SK-N-SH (cell line): ENCODE data around the gene LRRC32. TPM values are rescaled to one million over a fixed set of nuclear protein-coding genes. Genes with fewer than 3 reads are reported as not detected.

ENCODE experiments used
- CTCF ChIA-PET: fragments of 300-600, 350-600 bp; formaldehyde crosslinking; extraction: SDS; loops from one replicate; lab custom pipeline; 2021; lab: Yijun Ruan, JAX
- POLR2A ChIA-PET: fragments of 350-600 bp; sonication (Branson Sonifier 250); formaldehyde crosslinking; extraction: SDS; loops from one replicate; lab custom pipeline; 2020; ENCODE audit warnings: antibody characterized with exemption, inconsistent platforms; lab: Yijun Ruan, JAX
- DNase-seq: peaks from one replicate; pipeline ENCODE4 v3.0.0; 2012
- H2AFZ ChIP-seq: fragments of 200-600 bp; sonication (generic); 2 replicates; pipeline ENCODE4 v1.8.1; 2016; ENCODE audit warnings: antibody characterized with exemption, mild to moderate bottlenecking, low read depth
- H3F3A ChIP-seq: fragments of 200-600 bp; sonication (generic); replicated peaks from 2 replicates; pipeline ENCODE3; 2016; ENCODE audit warnings: antibody characterized with exemption, mild to moderate bottlenecking; ENCODE audit not compliant: insufficient read depth
- H3K27ac ChIP-seq, 2 experiments: fragments of 200-500 bp in 1 of 2; fragments of 200-600 bp in 1 of 2; sonication (Bioruptor generic) in 1 of 2; sonication (generic), shearing (Covaris generic) in 1 of 2; 2 replicates each; pipeline versions ENCODE4 v1.5.1 to v1.6.1; 2014 to 2016; ENCODE audit warnings: low read depth in 2 of 2, inconsistent platforms in 1 of 2, low read length in 1 of 2, mild to moderate bottlenecking in 1 of 2, mixed read lengths in 1 of 2
- H3K27me3 ChIP-seq: fragments of 200-600 bp; sonication (generic), shearing (Covaris generic); 2 replicates; pipeline ENCODE4 v1.6.1; 2016; ENCODE audit warnings: mixed run types; ENCODE audit not compliant: insufficient read depth
- H3K36me3 ChIP-seq, 2 experiments: fragments of 200-500 bp in 1 of 2; fragments of 200-600 bp in 1 of 2; sonication (Bioruptor generic) in 1 of 2; sonication (generic) in 1 of 2; replicated peaks in 1 of 2; 2 replicates each; pipeline versions ENCODE3 to v1.5.1; 2014 to 2016; ENCODE audit warnings: low read length in 1 of 2, mild to moderate bottlenecking in 1 of 2; ENCODE audit not compliant: insufficient read depth in 2 of 2, control insufficient read depth in 1 of 2
- H3K4me1 ChIP-seq, 2 experiments: fragments of 200-500 bp in 1 of 2; fragments of 200-600 bp in 1 of 2; sonication (Bioruptor generic) in 1 of 2; sonication (generic), shearing (Covaris generic) in 1 of 2; 2 replicates each; pipeline versions ENCODE4 v1.5.1 to v1.6.1; 2014 to 2016; ENCODE audit warnings: low read depth in 1 of 2, low read length in 1 of 2, mixed run types in 1 of 2; ENCODE audit not compliant: insufficient read depth in 2 of 2, control insufficient read depth in 1 of 2
- H3K4me2 ChIP-seq: fragments of 200-600 bp; sonication (generic), shearing (Covaris generic); 2 replicates; pipeline ENCODE4 v1.6.1; 2017; ENCODE audit warnings: mixed run types
- H3K4me3 ChIP-seq, 2 experiments: fragments of 200-500 bp in 1 of 2; fragments of 200-600 bp in 1 of 2; sonication (Bioruptor generic) in 1 of 2; sonication (generic), shearing (Covaris generic) in 1 of 2; 2 replicates each; pipeline versions ENCODE4 v1.5.1 to v1.8.1; 2014 to 2016; ENCODE audit warnings: low read depth in 2 of 2, inconsistent platforms in 1 of 2, low read length in 1 of 2, mild to moderate bottlenecking in 1 of 2, mixed read lengths in 1 of 2, moderate library complexity in 1 of 2
- H3K79me2 ChIP-seq: fragments of 200-600 bp; sonication (generic); 2 replicates; pipeline ENCODE4 v1.8.1; 2017; ENCODE audit warnings: mild to moderate bottlenecking; ENCODE audit not compliant: insufficient read depth
- H3K9ac ChIP-seq: fragments of 200-600 bp; sonication (generic); 2 replicates; pipeline ENCODE4 v1.6.1; 2017; ENCODE audit warnings: mixed run types
- H3K9me2 ChIP-seq: fragments of 200-600 bp; sonication (generic); 2 replicates; pipeline ENCODE4 v1.6.1; 2017; ENCODE audit warnings: mixed run types
- H3K9me3 ChIP-seq: fragments of 200-600 bp; sonication (generic); 2 replicates; pipeline ENCODE4 v1.6.1; 2017; ENCODE audit warnings: mixed run types, mild to moderate bottlenecking, moderate library complexity
- H4K20me1 ChIP-seq: fragments of 200-600 bp; sonication (generic); 2 replicates; pipeline ENCODE4 v1.6.1; 2017; ENCODE audit warnings: mild to moderate bottlenecking, mixed run types; ENCODE audit not compliant: insufficient read depth
- CHD2 ChIP-seq: fragments of 150-350 bp; IDR thresholded peaks from 2 replicates; pipeline ENCODE4 v1.6.1; 2018; ENCODE audit warnings: low read length; ENCODE audit not compliant: partially characterized antibody
- ELF1 ChIP-seq: IDR thresholded peaks from 2 replicates; pipeline ENCODE4 v1.4.0; 2012
- FOXJ3 ChIP-seq: sonication (generic); formaldehyde crosslinking; IDR thresholded peaks from 2 replicates; pipeline ENCODE4 v1.5.1; 2020; ENCODE audit warnings: mild to moderate bottlenecking, missing genetic modification reagents
- GABPA ChIP-seq: IDR thresholded peaks from 2 replicates; pipeline ENCODE4 v1.4.0; 2012; ENCODE audit warnings: low read depth, mild to moderate bottlenecking
- GATA2 ChIP-seq: sonication (generic); formaldehyde crosslinking; IDR thresholded peaks from 2 replicates; pipeline ENCODE4 v1.5.0; 2020; ENCODE audit warnings: mild to moderate bottlenecking, missing genetic modification reagents
- JUND ChIP-seq: IDR thresholded peaks from 2 replicates; pipeline ENCODE4 v1.4.0; 2012
- MXI1 ChIP-seq: IDR thresholded peaks from 2 replicates; pipeline ENCODE4 v1.6.1; 2012; ENCODE audit warnings: mild to moderate bottlenecking, low read depth, low read length, improper control_type of control experiment
- NRF1 ChIP-seq: IDR thresholded peaks from 2 replicates; pipeline ENCODE4 v1.6.1; 2012; ENCODE audit warnings: low read depth, mild to moderate bottlenecking, low read length
- REST ChIP-seq: IDR thresholded peaks from 2 replicates; pipeline ENCODE4 v1.6.1; 2012; ENCODE audit warnings: mild to moderate bottlenecking, low read depth, low read length, moderate library complexity
- RFX5 ChIP-seq: IDR thresholded peaks from 2 replicates; pipeline ENCODE4 v1.6.1; 2012; ENCODE audit warnings: mild to moderate bottlenecking, improper control_type of control experiment, low read length
- RXRA ChIP-seq: IDR thresholded peaks from 2 replicates; pipeline ENCODE4 v1.4.0; 2012; ENCODE audit warnings: low read depth, mild to moderate bottlenecking, borderline replicate concordance
- USF2 ChIP-seq: fragments of 150-350 bp; IDR thresholded peaks from 2 replicates; pipeline ENCODE4 v1.6.1; 2017; ENCODE audit warnings: antibody characterized with exemption, low read length, low read depth, borderline replicate concordance
- WGBS: methylation state at CpG from one replicate; pipeline ENCODE4 v1.1.6; 2017; ENCODE audit warnings: low lambda C conversion rate; 5-methylcytosine and 5-hydroxymethylcytosine counted together
- polyA plus RNA-seq, 3 experiments: library from polyadenylated mRNA; depleted of rRNA; stranded (reverse); fragments of >200 nt; gene quantifications; 2 replicates each; pipeline ENCODE4 v1.2.3, GENCODE V29; 2012
- TF ChIP-seq, protein P1 (sequence below): IDR thresholded peaks from 2 replicates; pipeline ENCODE4; 2012
- TF ChIP-seq, protein P2 (sequence below): IDR thresholded peaks from 2 replicates; pipeline ENCODE4 v1.4.0; 2012; ENCODE audit warnings: low read depth

Gene LRRC32
- polyA plus RNA-seq, 1 of the 3 experiments (the other 2 are of a cell fraction), result 0.43 TPM

DNA sequence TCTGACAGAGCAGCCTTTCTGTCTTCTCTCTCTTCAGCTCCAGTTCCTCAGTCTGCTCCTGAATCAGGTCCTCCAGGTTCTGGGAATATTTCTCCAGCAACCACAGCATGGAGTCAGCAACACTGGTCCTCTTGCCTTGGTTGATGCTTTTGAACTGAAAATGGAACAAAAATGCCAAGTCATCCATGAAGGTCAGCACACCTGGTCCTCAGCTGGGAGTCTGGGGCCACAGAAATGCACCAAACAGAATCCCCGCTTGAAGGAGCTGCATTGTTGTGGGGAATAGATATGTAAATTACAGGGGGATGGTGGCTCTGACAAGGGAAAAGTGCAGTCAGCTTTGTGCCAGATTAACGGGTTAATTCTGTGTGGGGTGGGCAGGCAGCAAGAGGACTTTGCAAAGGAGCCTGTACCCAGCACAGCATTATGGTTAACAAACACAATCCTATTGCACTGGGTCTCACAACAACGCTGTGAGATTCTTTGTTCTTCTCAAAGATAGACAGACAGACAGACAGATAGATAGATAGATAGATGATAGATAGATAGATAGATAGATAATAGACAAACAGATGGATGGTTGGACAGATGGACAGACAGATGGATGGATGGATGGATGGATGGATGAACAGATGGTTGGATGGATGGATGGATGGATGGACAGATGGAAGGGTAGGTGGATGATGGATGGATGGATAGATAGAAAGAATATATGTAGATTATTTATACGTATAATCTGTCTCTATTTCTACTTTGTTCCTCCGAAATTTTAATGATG is 33.8 kb upstream of the LRRC32 start (continued):
- TF ChIP-seq REST, result no peak

- Histone ChIP-seq H2AFZ (no peak overlapping the region), H3K4me2 (no peak overlapping the region), H3K27ac (no peak overlapping the region), H3K9me3 (no peaks in the 10 kb centered on the region), H3K4me1 (peaks cover 10 to 17% of the 10 kb centered on the region in 2 experiments; a peak in 3 of 4 replicates), H3K9ac (no peak overlapping the region), H3F3A (peaks cover 11% of the 10 kb centered on the region), H3K36me3 (no peaks in the 10 kb centered on the region), H3K27me3 (no peaks in the 10 kb centered on the region), H4K20me1 (no peaks in the 10 kb centered on the region), H3K79me2 (no peaks in the 10 kb centered on the region), H3K9me2 (no peaks in the 10 kb centered on the region), H3K4me3 (no peak overlapping the region)
- POLR2A ChIA-PET, result no interaction called here
- 71% methylated on average over 1 of the region's 1 CpG for WGBS
- CTCF ChIA-PET, result interaction anchor here (1.1 to 4.0 kb wide), 4 partner anchors 12 to 218 kb away, joined by 3 to 25 read pairs (median 5); no protein-coding TSS in a partner anchor
- no peak for DNase-seq
- TF ChIP-seq RXRA (no peak), ELF1 (no peak), FOXJ3 (CRISPR knock-in tag) (no peak), GATA2 (CRISPR knock-in tag) (no peak), USF2 (no peak), JUND (no peak), MXI1 (no peak), CHD2 (no peak), REST (no peak), GABPA (no peak), NRF1 (no peak), RFX5 (no peak)
- TF ChIP-seq, protein P1, sequence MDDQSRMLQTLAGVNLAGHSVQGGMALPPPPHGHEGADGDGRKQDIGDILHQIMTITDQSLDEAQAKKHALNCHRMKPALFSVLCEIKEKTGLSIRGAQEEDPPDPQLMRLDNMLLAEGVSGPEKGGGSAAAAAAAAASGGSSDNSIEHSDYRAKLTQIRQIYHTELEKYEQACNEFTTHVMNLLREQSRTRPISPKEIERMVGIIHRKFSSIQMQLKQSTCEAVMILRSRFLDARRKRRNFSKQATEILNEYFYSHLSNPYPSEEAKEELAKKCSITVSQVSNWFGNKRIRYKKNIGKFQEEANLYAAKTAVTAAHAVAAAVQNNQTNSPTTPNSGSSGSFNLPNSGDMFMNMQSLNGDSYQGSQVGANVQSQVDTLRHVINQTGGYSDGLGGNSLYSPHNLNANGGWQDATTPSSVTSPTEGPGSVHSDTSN, result no peak
- TF ChIP-seq, protein P2, sequence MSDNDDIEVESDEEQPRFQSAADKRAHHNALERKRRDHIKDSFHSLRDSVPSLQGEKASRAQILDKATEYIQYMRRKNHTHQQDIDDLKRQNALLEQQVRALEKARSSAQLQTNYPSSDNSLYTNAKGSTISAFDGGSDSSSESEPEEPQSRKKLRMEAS, result no peak
Measured at GRCh38 chr11:76703707-76704106, 33.2 kb upstream of the LRRC32 start.
